WTC11 (cell line): ENCODE data around the gene MON1A. TPM values are rescaled to one million over a fixed set of nuclear protein-coding genes. Genes with fewer than 3 reads are reported as not detected.

ENCODE experiments used
- CDX4 ChIP-seq: fragments of 250-450 bp; sonication (Bioruptor Pico); IDR thresholded peaks from 2 replicates; pipeline ENCODE4 v1.9.0; 2021; ENCODE audit warnings: moderate library complexity, mild to moderate bottlenecking, inconsistent platforms, borderline replicate concordance
- CTCF ChIP-seq: fragments of 200-600 bp; IDR thresholded peaks from 2 replicates; pipeline ENCODE4 v1.8.0; 2022; ENCODE audit warnings: antibody characterized with exemption
- ESRRA ChIP-seq: sonication (generic); formaldehyde crosslinking; IDR thresholded peaks from 2 replicates; pipeline ENCODE4 v1.8.1; 2022; ENCODE audit warnings: mild to moderate bottlenecking, missing genetic modification reagents, borderline replicate concordance
- FOXP4 ChIP-seq: sonication (generic); formaldehyde crosslinking; IDR thresholded peaks from 2 replicates; pipeline ENCODE4 v1.8.0; 2022; ENCODE audit warnings: mild to moderate bottlenecking, missing genetic modification reagents
- GABPB1 ChIP-seq: sonication (generic); formaldehyde crosslinking; IDR thresholded peaks from 2 replicates; pipeline ENCODE4 v1.8.1; 2023; ENCODE audit warnings: mild to moderate bottlenecking, missing genetic modification reagents
- HMGA2 ChIP-seq: fragments of 250-450 bp; sonication (Bioruptor Pico); IDR thresholded peaks from 2 replicates; pipeline ENCODE4 v1.4.0; 2021; ENCODE audit warnings: mild to moderate bottlenecking, moderate library complexity
- IRF2 ChIP-seq: sonication (generic); formaldehyde crosslinking; IDR thresholded peaks from 2 replicates; pipeline ENCODE4 v1.8.0; 2022; ENCODE audit warnings: low read depth, missing genetic modification reagents, borderline replicate concordance
- KAT7 ChIP-seq: sonication (generic); formaldehyde crosslinking; IDR thresholded peaks from 2 replicates; pipeline ENCODE4 v1.8.1; 2023; ENCODE audit warnings: missing genetic modification reagents, mild to moderate bottlenecking, borderline replicate concordance
- MAX ChIP-seq: sonication (generic); formaldehyde crosslinking; IDR thresholded peaks from 2 replicates; pipeline ENCODE4 v1.8.0; 2022; ENCODE audit warnings: mild to moderate bottlenecking, missing genetic modification reagents
- OVOL2 ChIP-seq: fragments of 250-450 bp; sonication (Bioruptor Pico); IDR thresholded peaks from 2 replicates; pipeline ENCODE4 v1.9.0; 2021; ENCODE audit warnings: mild to moderate bottlenecking, borderline replicate concordance
- PRRX2 ChIP-seq: fragments of 250-450 bp; sonication (Bioruptor Pico); IDR thresholded peaks from 2 replicates; pipeline ENCODE4 v1.8.0; 2021; ENCODE audit warnings: mild to moderate bottlenecking
- SP1 ChIP-seq: sonication (generic); formaldehyde crosslinking; conservative IDR thresholded peaks from 2 replicates; pipeline ENCODE4 v1.8.1; 2022; ENCODE audit warnings: missing genetic modification reagents
- TP53 ChIP-seq: sonication (generic); formaldehyde crosslinking; IDR thresholded peaks from 2 replicates; pipeline ENCODE4 v1.8.1; 2023; ENCODE audit warnings: mild to moderate bottlenecking, missing genetic modification reagents
- ZNF219 ChIP-seq: sonication (generic); formaldehyde crosslinking; IDR thresholded peaks from 2 replicates; pipeline ENCODE4 v1.8.0; 2023; ENCODE audit warnings: missing genetic modification reagents, mild to moderate bottlenecking, borderline replicate concordance
- ZNF232 ChIP-seq: sonication (generic); formaldehyde crosslinking; IDR thresholded peaks from 2 replicates; pipeline ENCODE4 v1.8.0; 2022; ENCODE audit warnings: mild to moderate bottlenecking, missing genetic modification reagents
- ZNF671 ChIP-seq: fragments of 250-450 bp; sonication (Bioruptor Pico); IDR thresholded peaks from 2 replicates; pipeline ENCODE4 v1.8.0; 2021; ENCODE audit warnings: mild to moderate bottlenecking
- total RNA-seq: library from RNA; stranded (reverse); gene quantifications from 3 replicates; pipeline ENCODE4 v1.2.3, GENCODE V29; 2021
- TF ChIP-seq, protein P1 (sequence below): sonication (generic); formaldehyde crosslinking; IDR thresholded peaks from 2 replicates; pipeline ENCODE4 v1.8.0; 2022; ENCODE audit warnings: missing genetic modification reagents
- TF ChIP-seq, protein P2 (sequence below): sonication (generic); formaldehyde crosslinking; IDR thresholded peaks from 2 replicates; pipeline ENCODE4 v1.8.1; 2022; ENCODE audit warnings: mild to moderate bottlenecking, missing genetic modification reagents, moderate library complexity, borderline replicate concordance
- TF ChIP-seq, protein P3 (sequence below): sonication (generic); formaldehyde crosslinking; IDR thresholded peaks from 2 replicates; pipeline ENCODE4 v1.8.1; 2023; ENCODE audit warnings: mild to moderate bottlenecking, missing genetic modification reagents
- TF ChIP-seq, protein P4 (sequence below): sonication (generic); formaldehyde crosslinking; IDR thresholded peaks from 2 replicates; pipeline ENCODE4 v1.8.1; 2022; ENCODE audit warnings: low read depth, missing genetic modification reagents, borderline replicate concordance

MON1A gene
- total RNA-seq, 1 experiment from 2014 or later: 8.6 TPM

- TF ChIP-seq FOXP4 (CRISPR knock-in tag) (peak; percentile 81; the same call in 1 of the 2 replicates), TP53 (no peak), ZNF671 (CRISPR knock-in tag) (no peak), PRRX2 (CRISPR knock-in tag) (no peak), ESRRA (no peak), CDX4 (CRISPR knock-in tag) (no peak), OVOL2 (no peak), CTCF (no peak), ZNF219 (CRISPR knock-in tag) (no peak), MAX (peak; percentile 75; the same call in 1 of the 2 replicates), GABPB1 (CRISPR knock-in tag) (peak; percentile 52; the same call in 1 of the 2 replicates), ZNF232 (0 out of 2 replicates have a peak, but pooled peaks have one; percentile 49), HMGA2 (CRISPR knock-in tag) (no peak), IRF2 (CRISPR knock-in tag) (no peak), KAT7 (no peak; the same call in 1 of the 2 replicates), SP1 (peak; percentile 94)
- TF ChIP-seq, protein P1, sequence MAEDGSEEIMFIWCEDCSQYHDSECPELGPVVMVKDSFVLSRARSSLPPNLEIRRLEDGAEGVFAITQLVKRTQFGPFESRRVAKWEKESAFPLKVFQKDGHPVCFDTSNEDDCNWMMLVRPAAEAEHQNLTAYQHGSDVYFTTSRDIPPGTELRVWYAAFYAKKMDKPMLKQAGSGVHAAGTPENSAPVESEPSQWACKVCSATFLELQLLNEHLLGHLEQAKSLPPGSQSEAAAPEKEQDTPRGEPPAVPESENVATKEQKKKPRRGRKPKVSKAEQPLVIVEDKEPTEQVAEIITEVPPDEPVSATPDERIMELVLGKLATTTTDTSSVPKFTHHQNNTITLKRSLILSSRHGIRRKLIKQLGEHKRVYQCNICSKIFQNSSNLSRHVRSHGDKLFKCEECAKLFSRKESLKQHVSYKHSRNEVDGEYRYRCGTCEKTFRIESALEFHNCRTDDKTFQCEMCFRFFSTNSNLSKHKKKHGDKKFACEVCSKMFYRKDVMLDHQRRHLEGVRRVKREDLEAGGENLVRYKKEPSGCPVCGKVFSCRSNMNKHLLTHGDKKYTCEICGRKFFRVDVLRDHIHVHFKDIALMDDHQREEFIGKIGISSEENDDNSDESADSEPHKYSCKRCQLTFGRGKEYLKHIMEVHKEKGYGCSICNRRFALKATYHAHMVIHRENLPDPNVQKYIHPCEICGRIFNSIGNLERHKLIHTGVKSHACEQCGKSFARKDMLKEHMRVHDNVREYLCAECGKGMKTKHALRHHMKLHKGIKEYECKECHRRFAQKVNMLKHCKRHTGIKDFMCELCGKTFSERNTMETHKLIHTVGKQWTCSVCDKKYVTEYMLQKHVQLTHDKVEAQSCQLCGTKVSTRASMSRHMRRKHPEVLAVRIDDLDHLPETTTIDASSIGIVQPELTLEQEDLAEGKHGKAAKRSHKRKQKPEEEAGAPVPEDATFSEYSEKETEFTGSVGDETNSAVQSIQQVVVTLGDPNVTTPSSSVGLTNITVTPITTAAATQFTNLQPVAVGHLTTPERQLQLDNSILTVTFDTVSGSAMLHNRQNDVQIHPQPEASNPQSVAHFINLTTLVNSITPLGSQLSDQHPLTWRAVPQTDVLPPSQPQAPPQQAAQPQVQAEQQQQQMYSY (CRISPR knock-in tag): no peak
- TF ChIP-seq, protein P2, sequence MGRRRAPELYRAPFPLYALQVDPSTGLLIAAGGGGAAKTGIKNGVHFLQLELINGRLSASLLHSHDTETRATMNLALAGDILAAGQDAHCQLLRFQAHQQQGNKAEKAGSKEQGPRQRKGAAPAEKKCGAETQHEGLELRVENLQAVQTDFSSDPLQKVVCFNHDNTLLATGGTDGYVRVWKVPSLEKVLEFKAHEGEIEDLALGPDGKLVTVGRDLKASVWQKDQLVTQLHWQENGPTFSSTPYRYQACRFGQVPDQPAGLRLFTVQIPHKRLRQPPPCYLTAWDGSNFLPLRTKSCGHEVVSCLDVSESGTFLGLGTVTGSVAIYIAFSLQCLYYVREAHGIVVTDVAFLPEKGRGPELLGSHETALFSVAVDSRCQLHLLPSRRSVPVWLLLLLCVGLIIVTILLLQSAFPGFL (CRISPR knock-in tag): no peak
- TF ChIP-seq, protein P3, sequence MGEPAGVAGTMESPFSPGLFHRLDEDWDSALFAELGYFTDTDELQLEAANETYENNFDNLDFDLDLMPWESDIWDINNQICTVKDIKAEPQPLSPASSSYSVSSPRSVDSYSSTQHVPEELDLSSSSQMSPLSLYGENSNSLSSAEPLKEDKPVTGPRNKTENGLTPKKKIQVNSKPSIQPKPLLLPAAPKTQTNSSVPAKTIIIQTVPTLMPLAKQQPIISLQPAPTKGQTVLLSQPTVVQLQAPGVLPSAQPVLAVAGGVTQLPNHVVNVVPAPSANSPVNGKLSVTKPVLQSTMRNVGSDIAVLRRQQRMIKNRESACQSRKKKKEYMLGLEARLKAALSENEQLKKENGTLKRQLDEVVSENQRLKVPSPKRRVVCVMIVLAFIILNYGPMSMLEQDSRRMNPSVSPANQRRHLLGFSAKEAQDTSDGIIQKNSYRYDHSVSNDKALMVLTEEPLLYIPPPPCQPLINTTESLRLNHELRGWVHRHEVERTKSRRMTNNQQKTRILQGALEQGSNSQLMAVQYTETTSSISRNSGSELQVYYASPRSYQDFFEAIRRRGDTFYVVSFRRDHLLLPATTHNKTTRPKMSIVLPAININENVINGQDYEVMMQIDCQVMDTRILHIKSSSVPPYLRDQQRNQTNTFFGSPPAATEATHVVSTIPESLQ (CRISPR knock-in tag): no peak
- TF ChIP-seq, protein P4, sequence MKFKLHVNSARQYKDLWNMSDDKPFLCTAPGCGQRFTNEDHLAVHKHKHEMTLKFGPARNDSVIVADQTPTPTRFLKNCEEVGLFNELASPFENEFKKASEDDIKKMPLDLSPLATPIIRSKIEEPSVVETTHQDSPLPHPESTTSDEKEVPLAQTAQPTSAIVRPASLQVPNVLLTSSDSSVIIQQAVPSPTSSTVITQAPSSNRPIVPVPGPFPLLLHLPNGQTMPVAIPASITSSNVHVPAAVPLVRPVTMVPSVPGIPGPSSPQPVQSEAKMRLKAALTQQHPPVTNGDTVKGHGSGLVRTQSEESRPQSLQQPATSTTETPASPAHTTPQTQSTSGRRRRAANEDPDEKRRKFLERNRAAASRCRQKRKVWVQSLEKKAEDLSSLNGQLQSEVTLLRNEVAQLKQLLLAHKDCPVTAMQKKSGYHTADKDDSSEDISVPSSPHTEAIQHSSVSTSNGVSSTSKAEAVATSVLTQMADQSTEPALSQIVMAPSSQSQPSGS: no peak
Measured at GRCh38 chr3:49939858-49940666, 10.5 kb upstream of the MON1A start, which contains the start of gene RBM6 (continued).
